Left cardiac atrium (tissue), 4 donors: ENCODE data around the gene ESM1. TPM values are rescaled to one million over a fixed set of nuclear protein-coding genes. Genes with fewer than 3 reads are reported as not detected.

Experiments used
- ATAC-seq, 2 donors: fragments of 200-7000 bp; cut with Tn5 transposase; one replicate each; pipeline ENCODE4 v1.9.1; 2020; ENCODE audit warnings: mild to moderate bottlenecking in 2 of 2, moderate library complexity in 2 of 2
- DNase-seq: peaks from one replicate; pipeline ENCODE4 v3.0.0-alpha.2; 2020
- intact Hi-C, 2 donors: fragments of 100-400 bp; cut with DNase I; formaldehyde crosslinking; loops; one replicate each; pipeline versions ENCODE4 v1.14.1 to v1.15.1; 2022 to 2023
- total RNA-seq, 2 donors: library from RNA; stranded (reverse); fragmentation: NEBNext Ultra II Directional; extraction: Animal tissue kit (Norgen Biotek cat#: 25700); gene quantifications; one replicate each; pipeline ENCODE4 v1.2.1, GENCODE V29; 2021
- donor health status: DM: no; HTN: yes; CAD: no.
- donor health status: DM: no; HTN: yes; CAD: no; lungs with severe emphysema.
- donor health status: DM: yes; HTN: yes; CAD: no.
- donor health status: Dilated cardiomyopathy.

The ESM1 gene
- total RNA-seq, 2 donors from 2014 or later: 0.18 TPM; not detected in 1

DNA sequence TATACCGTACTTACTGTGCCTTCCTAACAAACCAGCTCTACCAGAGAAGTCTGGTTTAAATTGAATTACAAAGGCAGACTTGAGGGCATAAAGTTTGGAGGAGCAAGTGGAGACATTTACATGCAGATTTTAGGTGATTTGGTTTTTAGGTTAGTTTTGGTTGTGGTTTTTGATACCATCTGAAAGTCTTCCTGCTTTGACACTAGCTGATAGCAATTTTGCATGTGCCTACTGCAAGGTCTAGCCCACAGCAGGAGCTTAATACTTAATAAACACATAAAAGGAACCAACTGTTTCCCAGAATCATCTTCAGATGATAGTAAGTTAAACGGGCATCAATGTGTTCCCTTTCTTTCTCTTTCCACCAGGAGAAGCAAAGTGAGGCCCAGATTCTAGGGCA, 3.4 kb upstream of the ESM1 start:
- intact Hi-C loops: no loop called here
- no peak for DNase-seq
- ATAC-seq: no peak

DNA sequence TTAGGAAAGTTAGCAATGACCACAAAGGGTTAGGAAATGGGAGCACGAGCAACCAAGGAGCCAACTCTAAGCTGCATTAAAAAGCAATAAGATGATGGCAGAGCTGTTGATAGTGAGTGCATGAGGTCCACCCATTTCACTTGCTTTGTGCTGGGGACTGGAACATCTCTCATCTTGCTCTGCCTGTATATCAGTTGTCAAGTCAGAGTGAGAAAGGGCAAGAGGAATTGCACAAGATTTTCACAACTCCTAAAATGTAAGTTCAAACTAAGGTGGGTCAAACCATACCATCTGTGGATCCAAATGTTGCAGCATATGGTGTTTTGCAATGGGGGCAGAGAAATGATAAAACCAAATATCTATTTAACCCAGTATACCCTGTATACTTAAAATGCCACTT, 2.8 kb upstream of the ESM1 start:
- ATAC-seq: no peak
- intact Hi-C loops: no loop called here
- DNase-seq: no peak

DNA sequence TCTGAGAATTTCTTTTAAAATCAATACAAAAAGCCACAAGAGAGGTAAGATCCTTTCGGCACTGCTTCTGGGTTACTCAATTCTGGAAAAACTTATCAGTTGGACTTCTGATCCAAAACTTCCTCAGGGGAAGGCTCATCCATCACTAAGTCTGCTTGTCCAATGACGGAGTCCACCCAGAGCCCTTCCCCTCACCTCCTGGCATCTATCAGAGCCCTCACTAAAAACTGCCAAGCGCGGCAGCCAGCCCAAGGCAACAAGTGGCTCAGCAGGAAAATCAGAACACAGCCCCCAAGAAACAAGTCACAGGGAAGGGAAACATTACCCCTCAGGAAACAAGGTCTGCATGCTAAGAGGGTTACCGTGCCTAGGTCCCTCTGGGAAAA, 869 bp upstream of the ESM1 start:
- intact Hi-C loops: no loop called here
- DNase-seq (no peak), ATAC-seq (peak in 1 of 2 donors; percentile 18)

DNA sequence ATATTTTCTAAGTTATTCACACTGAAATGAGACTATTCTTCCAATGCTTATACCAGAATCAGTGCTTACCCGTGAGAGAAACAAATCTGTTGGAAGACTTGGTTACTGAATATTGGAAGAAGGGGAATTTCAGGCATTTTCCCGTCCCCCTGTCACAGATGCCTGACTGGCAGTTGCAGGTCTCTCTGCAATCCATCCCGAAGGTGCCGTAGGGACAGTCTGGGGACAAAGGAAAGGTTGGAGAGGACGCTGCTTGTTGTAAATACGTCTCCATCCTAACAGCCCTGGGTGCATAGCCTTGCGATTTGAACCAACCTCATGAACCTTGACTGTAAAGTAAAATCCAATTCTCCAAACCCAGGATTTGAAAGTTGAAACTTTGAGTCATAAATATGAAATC, 3.5 kb downstream of the ESM1 start:
- ATAC-seq (no peak), DNase-seq (no peak)
- intact Hi-C loops: no loop called here

DNA sequence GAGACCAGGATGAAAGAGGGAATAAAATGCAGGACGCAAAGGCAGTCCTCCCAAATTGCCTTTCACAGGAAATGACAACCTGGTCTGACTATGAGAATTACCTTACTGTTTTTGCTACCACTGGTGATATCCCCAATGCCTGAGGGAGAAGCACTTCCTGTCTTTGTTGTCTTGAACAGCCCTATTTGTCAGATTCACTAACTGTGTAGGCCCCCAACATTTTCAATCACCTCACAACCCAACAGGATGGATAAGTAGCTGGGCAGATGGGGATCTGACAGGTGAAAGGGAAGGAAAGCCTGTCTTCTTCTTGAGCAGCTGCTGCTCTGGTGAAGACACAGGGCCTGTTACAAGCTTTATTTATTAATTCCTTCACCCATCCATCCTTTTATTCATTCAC, 9.7 kb downstream of the ESM1 start:
- no peak for ATAC-seq
- DNase-seq: no peak
- intact Hi-C loops: no loop called here

DNA sequence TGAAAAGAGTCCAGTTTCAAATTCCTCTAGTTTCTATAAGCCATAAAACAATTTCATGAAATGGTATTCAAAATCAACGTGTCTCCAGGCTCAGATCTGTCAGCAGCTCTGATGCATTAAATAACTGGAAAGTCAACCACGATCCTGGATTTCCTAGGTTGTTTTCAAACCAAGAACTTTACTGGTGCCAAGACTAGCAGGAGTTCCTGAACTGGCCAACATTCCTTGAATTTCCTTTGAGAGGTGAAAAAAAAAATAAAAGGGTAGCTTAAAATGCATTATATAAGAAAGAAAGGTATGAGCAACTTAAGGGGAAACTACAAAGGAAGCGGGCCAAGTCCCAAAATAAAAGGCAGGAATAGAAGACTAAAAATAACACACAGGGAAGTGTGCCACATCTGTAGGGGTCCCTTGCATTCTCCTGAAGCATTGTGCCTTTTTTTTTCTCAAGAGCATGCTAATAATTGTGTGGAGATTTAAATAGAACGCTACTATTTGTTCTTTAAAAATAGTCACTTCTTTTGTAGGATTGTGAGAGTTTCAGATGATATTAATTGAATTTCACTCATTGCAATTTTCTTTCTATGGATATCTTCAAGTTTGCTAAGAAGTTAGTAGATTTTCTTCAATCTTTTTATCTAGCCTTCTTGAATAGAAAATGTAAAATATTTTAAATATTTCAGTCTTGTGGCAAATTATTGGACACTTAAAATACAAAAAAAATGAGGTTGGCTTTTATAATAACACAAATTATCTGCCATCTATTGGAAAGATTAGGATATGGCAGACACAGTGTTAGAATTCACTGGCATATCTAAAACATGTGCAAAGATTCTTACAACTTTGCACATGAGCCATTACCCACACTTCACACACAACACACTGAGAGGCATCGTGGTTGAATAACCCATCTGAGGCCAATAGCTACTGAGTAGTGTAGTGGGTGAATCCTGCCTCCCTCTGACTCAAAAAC, 15.3 kb downstream of the ESM1 start:
- no peak for DNase-seq
- intact Hi-C loops: no loop called here
- ATAC-seq: no peak

DNA sequence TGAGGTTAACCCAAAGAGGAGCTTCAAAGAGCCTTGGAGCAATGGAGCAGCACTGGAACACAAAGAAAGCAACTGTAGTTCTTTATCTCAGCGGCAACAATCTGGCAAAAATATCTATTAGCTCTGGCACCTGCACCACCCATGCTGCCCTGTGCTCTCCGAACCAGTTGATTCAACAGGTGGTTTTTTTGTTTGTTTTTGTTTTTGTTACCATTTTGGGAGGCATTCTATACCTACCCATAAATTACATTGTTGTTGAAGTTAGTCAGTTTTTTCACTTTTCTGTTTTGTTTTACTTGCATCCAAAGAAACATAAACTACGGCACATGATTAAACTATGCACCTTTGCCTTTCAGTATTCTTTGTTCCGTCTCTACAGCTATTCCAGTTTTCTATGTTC, 16.2 kb downstream of the ESM1 start:
- DNase-seq (no peak), ATAC-seq (no peak)
- intact Hi-C loops: no loop called here

DNA sequence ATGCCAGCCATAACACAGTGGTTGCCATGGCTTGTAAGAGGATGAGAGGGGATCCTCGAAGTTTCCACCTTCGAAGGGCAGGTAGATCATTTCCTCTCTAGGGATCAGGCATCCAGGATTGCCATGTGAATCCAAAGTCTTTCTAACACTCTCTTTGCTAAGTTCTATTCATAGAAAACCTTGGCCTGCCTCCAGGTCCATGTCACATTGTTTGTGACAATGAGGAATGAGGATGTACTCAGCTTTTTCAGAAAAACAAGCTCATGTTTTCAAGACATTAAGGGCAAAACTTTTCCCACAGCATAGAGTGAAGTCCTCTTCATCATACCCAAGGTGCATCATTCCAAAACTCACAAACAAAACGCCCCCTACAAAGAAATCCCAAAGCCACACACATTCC, 19.6 kb downstream of the ESM1 start:
- intact Hi-C loops: no loop called here
- DNase-seq (no peak), ATAC-seq (no peak)

DNA sequence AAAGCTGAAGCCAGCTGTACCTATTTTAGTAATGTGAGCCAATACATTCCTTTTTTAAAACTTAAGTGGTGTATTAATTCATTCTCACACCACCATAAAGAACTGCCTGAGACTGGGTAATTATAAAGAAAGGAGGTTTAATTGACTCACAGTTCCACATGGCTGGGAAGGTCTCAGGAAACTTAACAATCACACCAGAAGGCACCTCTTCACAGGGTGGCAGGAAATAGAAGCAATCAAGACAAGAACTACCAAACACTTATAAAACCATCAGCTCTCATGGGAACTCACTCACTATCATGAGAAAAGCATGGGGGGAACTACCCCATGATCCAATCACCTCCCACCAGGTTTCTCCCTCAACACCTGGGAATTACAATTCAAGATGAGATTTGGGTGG, 21.0 kb downstream of the ESM1 start:
- DNase-seq (no peak), ATAC-seq (no peak)
- intact Hi-C loops: no loop called here

DNA sequence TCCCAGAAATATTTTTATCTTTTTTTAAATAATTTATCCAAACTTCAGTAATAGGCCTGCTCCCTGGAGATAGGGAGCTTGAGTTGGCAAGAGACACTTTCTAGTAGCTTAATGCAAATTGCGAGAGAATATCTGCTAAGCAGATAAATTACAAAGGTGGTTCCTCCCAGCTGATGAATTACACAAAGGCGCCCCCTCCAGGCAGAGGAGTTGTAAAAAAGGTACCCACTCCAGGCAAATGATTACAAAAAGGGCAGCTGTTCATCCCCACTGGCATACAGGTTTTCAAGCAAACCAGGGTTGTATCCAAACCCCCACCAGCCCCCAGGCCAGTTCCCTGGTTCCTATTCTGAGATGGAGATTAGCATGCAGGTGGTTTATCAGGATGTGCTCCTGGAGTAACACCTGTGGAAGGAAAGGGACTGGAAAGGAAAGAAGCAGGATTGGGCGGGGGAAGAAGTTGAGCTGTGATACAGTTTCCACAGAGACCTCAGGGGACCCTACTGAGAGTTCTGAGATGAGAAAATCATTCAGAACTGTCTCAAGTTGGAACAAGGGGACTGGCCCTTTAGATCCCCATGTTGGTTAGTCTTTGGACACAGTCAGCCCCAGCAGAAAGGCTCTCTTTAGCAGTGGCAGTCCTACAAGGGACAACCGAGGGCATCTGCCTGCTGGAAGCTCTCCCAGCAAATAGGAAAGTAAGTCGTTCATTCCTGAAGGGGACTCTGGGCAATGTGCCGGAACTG, 25.5 kb downstream of the ESM1 start:
- intact Hi-C loops: no loop called here
- ATAC-seq: no peak
- no peak for DNase-seq

DNA sequence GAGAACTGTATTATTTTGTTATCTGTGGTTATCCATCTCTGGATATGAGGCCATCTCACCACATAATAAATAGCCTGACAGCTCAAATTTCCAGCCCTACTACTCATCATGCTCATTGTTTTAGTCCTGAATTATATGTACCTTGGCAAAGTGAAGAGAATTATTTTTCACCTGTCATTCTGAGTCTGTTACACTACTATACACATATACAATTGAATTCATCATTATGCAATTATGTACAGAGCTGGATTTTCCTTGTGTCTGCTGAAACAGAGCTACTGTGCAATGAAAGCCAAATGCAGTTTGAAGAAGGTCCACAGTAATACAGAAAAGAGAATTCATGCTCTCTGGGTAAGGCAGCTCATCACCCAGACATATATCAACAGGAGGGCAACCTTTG, 28.5 kb downstream of the ESM1 start:
- DNase-seq: no peak
- intact Hi-C loops: no loop called here

DNA sequence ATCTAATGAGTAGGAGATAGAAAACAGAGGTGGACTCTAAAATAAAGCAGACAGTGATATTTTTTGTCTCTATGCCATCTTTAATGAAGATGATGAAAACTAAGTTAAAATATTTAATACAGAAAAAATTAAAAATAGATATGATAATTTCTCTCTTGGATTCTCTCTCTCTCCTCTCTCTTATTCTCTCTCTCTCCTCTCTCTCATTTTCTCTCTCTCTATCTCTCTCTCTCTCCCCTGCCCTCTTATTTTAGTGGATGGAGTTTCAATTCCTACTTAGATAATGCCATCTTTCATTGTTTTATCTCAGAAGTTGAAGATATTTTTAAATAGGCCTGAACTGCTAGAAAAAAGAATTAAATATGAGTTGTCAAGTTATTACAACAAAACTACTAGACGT, 38.2 kb downstream of the ESM1 start:
- DNase-seq (no peak), ATAC-seq (no peak)
- intact Hi-C loops: loop anchor here in 1 of 2 donors (10.0 kb wide), 1 partner anchor 198 kb away; no protein-coding TSS in a partner anchor

More for the DNA sequence above, 28.5 kb downstream of the ESM1 start:
- ATAC-seq: no peak

DNA sequence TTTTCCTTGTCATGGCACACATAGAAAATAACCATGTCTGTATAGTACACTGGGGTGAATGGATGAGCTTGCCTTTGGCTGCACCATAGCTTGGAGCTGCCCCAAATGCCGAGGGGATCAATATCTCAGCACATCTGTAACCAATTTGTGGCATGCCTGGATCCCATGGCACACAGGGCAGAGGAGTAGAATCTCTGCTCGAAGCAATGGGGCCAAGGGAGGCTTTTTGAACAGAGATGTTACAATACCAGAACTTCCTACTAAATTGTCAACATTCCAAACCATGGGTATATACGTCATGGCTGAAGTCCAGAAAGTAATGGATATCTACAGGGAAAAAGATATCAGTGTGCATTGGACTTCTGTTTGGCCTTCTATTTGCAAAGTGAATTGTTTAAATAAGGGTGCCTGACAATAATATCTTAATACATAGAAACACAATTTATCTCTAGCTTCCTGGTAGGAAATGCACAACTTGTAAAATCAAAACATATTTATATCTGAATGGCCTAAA, 39.0 kb downstream of the ESM1 start:
- intact Hi-C loops: loop anchor here in 1 of 2 donors (10.0 kb wide), 1 partner anchor 198 kb away; no protein-coding TSS in a partner anchor
- no peak for DNase-seq
- ATAC-seq: no peak

DNA sequence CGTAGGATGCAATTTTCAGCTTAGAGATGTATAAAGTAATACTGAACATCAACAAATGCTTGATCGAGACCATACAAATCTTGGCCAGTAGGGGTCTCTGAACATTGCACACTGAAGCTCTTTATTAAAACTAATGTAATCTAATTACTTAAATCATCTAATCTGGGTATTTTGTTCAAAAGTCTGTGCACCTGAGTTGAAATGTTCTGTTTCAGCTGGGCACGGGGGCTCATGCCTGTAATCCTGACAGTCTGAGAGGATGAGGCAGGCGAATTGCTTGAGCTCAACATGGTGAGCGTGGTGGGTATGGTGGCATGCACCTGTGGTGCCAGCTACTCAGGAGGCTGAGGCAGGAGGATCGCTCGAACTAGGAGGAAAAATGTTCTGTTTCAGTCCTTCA, 41.0 kb downstream of the ESM1 start:
- intact Hi-C loops: loop anchor here (2.0 to 10.0 kb wide), 2 partner anchors 200 kb away; no protein-coding TSS in a partner anchor
- ATAC-seq (no peak), DNase-seq (no peak)

DNA sequence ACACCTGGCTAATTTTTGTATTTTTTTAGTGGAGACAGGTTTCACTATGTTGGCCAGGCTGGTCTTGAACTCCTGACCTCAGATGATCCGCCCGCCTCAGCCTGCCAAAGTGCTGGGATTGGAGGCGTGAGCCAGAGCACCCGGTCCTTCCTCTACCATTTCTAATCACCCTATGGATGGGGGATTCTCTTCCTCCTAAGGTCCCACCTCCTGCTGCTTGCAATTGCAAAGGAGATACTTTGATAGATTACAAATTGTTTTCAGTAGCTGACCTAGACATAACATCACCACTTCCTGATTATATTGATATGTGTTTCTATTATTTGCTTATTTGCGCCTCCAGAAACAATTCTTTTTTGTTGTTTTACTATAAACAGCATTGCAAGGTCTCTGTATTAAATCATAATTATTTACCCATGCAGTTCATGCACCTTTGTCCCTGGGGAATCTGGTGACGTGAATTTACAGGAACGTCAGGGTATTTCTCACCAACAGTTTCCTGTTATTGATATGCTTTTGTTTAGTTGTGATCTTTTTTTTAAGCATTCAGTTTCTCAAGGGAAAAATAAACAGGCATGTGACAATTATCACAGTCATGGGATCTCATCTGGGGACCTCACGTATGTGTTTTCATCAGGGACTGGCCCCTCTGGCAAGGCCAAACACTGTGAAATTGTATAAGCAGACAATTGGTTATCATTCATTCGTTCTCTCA, 43.2 kb downstream of the ESM1 start:
- intact Hi-C loops: loop anchor here in 1 of 2 donors (10.0 kb wide), 1 partner anchor 203 kb away; no protein-coding TSS in a partner anchor
- ATAC-seq: no peak
- DNase-seq: no peak

DNA sequence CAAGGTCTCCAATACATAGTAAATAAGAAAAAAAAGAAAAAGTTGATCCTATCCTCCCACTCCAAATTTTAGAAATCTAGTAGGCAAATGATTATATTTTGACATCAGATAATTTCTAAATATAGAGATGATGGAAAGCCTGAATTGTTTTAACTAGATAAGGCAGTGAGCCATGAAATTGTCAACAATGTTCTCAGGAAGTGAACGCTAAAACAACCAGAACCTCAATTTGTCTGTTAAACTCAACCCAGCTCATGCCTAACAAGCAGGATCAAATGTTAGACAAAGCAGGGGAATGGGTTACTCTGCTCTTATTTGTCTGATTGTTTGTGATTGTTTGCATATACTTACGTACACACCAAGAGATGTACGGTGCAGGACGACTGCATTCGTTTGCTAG, 49.2 kb downstream of the ESM1 start:
- DNase-seq (no peak), ATAC-seq (no peak)
- intact Hi-C loops: no loop called here

DNA sequence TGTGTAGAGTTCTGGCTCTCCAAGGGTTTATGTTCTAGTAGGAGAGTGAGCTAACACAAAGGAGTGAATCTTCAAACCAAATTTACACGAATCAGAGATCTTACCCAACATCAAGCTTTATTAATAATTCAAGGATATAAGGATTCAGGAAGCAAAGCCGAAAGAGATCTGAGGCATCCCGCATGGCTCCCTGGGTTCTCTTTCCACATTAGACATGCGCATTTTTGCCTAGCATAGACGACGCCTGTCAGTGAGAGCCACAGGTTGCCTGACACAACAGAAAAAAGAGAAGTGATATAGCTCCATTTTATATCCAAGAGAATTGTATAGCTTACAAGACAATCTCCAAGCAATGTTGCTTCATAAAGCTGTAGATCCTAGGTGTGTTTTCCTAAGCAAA, 52.6 kb downstream of the ESM1 start:
- no peak for DNase-seq
- intact Hi-C loops: no loop called here
- no peak for ATAC-seq

DNA sequence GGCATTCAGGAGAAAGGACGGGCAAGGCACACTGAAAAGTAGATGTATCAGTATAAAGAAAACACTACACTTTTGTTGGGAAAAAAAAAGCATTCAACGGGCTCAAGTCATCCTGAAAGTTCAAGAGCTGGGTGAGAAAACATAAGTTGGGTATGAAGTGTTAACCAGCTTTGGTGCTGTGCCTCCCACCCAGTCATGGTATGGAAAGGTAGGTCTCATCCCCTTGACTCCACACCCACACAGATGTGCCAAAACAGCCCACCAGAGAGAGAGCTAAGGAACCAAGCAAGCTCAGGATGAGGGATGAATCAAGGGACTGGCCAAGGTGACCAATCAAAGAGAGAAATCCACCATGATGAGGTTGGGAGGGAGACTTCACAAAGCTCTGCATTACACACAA, 54.7 kb downstream of the ESM1 start:
- DNase-seq: no peak
- ATAC-seq: no peak
- intact Hi-C loops: no loop called here
